IMR-90 (cell line): ENCODE results near the gene ILRUN.

ENCODE experiments used
- BHLHE40 ChIP-seq: fragments of 150-350 bp; IDR thresholded peaks from 2 replicates; pipeline ENCODE4 v1.6.1; 2016; ENCODE audit warnings: mild to moderate bottlenecking, low read depth, low read length
- CEBPB ChIP-seq: IDR thresholded peaks from 2 replicates; pipeline ENCODE4 v1.6.1; 2012; ENCODE audit warnings: low read depth, low read length, improper control_type of control experiment
- CHD1 ChIP-seq: IDR thresholded peaks from 2 replicates; pipeline ENCODE4 v1.6.1; 2012; ENCODE audit warnings: low read depth, low read length, improper control_type of control experiment
- FOS ChIP-seq: fragments of 150-350 bp; IDR thresholded peaks from 2 replicates; pipeline ENCODE4 v1.6.1; 2016; ENCODE audit warnings: low read depth, low read length
- MAFK ChIP-seq: IDR thresholded peaks from 2 replicates; pipeline ENCODE4 v1.6.1; 2012; ENCODE audit warnings: low read depth, low read length, improper control_type of control experiment
- MAZ ChIP-seq: IDR thresholded peaks from 2 replicates; pipeline ENCODE4 v1.6.1; 2012; ENCODE audit warnings: low read depth, mild to moderate bottlenecking, low read length, improper control_type of control experiment, moderate library complexity, borderline replicate concordance
- MXI1 ChIP-seq: IDR thresholded peaks from 2 replicates; pipeline ENCODE4 v1.6.1; 2012; ENCODE audit warnings: low read depth, mild to moderate bottlenecking, low read length, moderate library complexity, borderline replicate concordance
- POLR2A ChIP-seq: IDR thresholded peaks from 2 replicates; pipeline ENCODE4 v1.6.1; 2012; ENCODE audit warnings: mild to moderate bottlenecking, low read depth, low read length
- RCOR1 ChIP-seq: IDR thresholded peaks from 2 replicates; pipeline ENCODE4 v1.6.1; 2012; ENCODE audit warnings: mild to moderate bottlenecking, low read length, improper control_type of control experiment; ENCODE audit not compliant: insufficient replicate concordance
- RFX5 ChIP-seq: IDR thresholded peaks from 2 replicates; pipeline ENCODE4 v1.8.0; 2012; ENCODE audit warnings: low read depth, mild to moderate bottlenecking, low read length, moderate library complexity
- SMC3 ChIP-seq: fragments of 150-350 bp; IDR thresholded peaks from 2 replicates; pipeline ENCODE4 v1.6.1; 2016; ENCODE audit warnings: low read depth, mild to moderate bottlenecking, antibody characterized with exemption, low read length, moderate library complexity
- TF ChIP-seq, protein P1 (sequence below): conservative IDR thresholded peaks from 2 replicates; pipeline ENCODE4 v1.5.1; 2012; ENCODE audit warnings: mild to moderate bottlenecking, low read depth, low read length, improper control_type of control experiment
- TF ChIP-seq, protein P2 (sequence below): fragments of 150-350 bp; IDR thresholded peaks from 2 replicates; pipeline ENCODE4 v1.6.1; 2016; ENCODE audit warnings: low read depth, mild to moderate bottlenecking, low read length, moderate library complexity, borderline replicate concordance
- TF ChIP-seq, protein P3 (sequence below): fragments of 150-350 bp; IDR thresholded peaks from 2 replicates; pipeline ENCODE4 v1.6.1; 2017; ENCODE audit warnings: mild to moderate bottlenecking, antibody characterized with exemption, low read length, low read depth

DNA sequence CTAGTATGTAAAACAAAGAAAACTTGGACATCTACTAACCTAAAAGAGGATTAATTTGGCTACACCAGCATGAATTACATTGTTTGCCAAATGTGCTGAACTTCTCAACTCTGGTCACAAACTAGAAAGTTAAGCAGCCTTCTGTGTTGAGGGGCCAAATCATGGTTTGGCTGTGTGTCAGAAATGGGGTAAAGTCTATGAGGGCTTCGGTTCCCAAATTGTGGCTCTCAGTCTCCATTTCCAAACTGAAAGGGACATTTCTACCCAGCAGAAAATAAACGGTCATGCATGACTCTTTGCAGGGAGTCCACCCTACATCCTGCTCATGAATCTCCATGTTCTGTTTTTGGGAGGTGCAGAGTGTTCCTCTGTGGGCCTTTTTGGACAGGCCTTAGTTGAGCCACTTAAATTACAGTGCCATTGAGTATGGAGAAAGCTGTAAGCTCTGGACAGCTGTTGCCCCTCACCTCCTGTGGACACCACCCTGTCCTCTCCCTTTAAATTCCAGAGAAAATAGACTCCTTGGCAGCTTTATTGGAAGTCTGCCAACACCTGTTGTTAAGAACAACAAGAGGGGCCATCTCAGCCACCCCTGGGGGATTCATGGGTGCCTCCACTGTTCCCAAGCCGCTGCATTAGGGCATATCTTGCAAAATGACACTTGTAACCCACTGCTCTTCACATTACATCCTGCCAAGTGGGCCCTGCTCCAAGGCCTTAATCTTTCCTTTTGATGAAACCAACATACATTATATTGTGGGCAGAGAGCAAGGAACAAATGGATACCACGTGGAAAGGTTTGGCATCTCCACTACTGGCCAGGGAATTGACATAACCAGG lies 33.3 kb upstream of the ILRUN start:
- TF ChIP-seq, protein P1, sequence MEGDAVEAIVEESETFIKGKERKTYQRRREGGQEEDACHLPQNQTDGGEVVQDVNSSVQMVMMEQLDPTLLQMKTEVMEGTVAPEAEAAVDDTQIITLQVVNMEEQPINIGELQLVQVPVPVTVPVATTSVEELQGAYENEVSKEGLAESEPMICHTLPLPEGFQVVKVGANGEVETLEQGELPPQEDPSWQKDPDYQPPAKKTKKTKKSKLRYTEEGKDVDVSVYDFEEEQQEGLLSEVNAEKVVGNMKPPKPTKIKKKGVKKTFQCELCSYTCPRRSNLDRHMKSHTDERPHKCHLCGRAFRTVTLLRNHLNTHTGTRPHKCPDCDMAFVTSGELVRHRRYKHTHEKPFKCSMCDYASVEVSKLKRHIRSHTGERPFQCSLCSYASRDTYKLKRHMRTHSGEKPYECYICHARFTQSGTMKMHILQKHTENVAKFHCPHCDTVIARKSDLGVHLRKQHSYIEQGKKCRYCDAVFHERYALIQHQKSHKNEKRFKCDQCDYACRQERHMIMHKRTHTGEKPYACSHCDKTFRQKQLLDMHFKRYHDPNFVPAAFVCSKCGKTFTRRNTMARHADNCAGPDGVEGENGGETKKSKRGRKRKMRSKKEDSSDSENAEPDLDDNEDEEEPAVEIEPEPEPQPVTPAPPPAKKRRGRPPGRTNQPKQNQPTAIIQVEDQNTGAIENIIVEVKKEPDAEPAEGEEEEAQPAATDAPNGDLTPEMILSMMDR, result no peak
- TF ChIP-seq FOS, result no peak
- TF ChIP-seq CEBPB, result no peak
- TF ChIP-seq CHD1, result no peak
- TF ChIP-seq POLR2A, result no peak
- TF ChIP-seq RFX5, result no peak
- no peak for TF ChIP-seq MAFK
- TF ChIP-seq SMC3, result no peak
- TF ChIP-seq BHLHE40, result no peak
- TF ChIP-seq MAZ, result no peak
- TF ChIP-seq RCOR1, result no peak
- TF ChIP-seq, protein P2, sequence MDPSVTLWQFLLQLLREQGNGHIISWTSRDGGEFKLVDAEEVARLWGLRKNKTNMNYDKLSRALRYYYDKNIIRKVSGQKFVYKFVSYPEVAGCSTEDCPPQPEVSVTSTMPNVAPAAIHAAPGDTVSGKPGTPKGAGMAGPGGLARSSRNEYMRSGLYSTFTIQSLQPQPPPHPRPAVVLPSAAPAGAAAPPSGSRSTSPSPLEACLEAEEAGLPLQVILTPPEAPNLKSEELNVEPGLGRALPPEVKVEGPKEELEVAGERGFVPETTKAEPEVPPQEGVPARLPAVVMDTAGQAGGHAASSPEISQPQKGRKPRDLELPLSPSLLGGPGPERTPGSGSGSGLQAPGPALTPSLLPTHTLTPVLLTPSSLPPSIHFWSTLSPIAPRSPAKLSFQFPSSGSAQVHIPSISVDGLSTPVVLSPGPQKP, result no peak
- TF ChIP-seq, protein P3, sequence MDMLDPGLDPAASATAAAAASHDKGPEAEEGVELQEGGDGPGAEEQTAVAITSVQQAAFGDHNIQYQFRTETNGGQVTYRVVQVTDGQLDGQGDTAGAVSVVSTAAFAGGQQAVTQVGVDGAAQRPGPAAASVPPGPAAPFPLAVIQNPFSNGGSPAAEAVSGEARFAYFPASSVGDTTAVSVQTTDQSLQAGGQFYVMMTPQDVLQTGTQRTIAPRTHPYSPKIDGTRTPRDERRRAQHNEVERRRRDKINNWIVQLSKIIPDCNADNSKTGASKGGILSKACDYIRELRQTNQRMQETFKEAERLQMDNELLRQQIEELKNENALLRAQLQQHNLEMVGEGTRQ, result no peak
- TF ChIP-seq MXI1, result no peak
